ENCODE measurements around the gene ETV6. TPM values are rescaled to one million over a fixed set of nuclear protein-coding genes. Genes with fewer than 3 reads are reported as not detected.

The ETV6 gene
- total and polyA plus RNA-seq, 9 of the 15 experiments (the other 6 are each of a cell fraction or from before 2014, with no cell fraction given): 0.81 to 12.7 (median 4.1) TPM

GRCh38 chr12:11676052-11676451 is 26.6 kb downstream of the ETV6 start (continued):
- TF ChIP-seq NCOA4 (IDR thresholded peaks at IDR 0.05; ENCODE audit: partially characterized antibody): no peak
- no peak for TF ChIP-seq GTF2F1 (IDR thresholded peaks at IDR 0.05; ENCODE audit: low read depth, low read length)

- ATAC-seq (no peak), FAIRE-seq (no peak), DNase-seq (ENCODE audit: extremely low read depth in 1 of 4, low spot score in 3 of 4) (no peak)
- in situ Hi-C loops (cut with MboI): no loop called here
- ChIA-PET POLR2A (no interaction called here), CTCF (ENCODE audit: low intra/inter-chr PET ratio) (no interaction called here)
- Histone ChIP-seq H3K27ac (ENCODE audit: extremely low read depth, low read depth, low read length) (no peak overlapping the region), H3K79me2 (ENCODE audit: control insufficient read depth, insufficient read depth, low read length) (no peaks in the 10 kb centered on the region; the same call in 1 of the 3 replicates), H3K9me3 (replicated peaks; ENCODE audit: control insufficient read depth, insufficient read depth, low read depth, low read length) (no peaks in the 10 kb centered on the region), H4K20me1 (replicated peaks; ENCODE audit: control insufficient read depth, insufficient read depth, low read length) (peaks cover 5% of the 10 kb centered on the region), H3K27me3 (ENCODE audit: control insufficient read depth in 2 of 2, insufficient read depth in 2 of 2, low read length in 2 of 2) (no peaks in the 10 kb centered on the region), H3K4me3 (no peak overlapping the region), H3K4me1 (replicated peaks in 1 of 2; ENCODE audit: control insufficient read depth in 2 of 2, insufficient read depth in 2 of 2, low read length in 2 of 2) (no peaks in the 10 kb centered on the region; a peak in 1 of 5 replicates), H3K36me3 (ENCODE audit: control insufficient read depth, insufficient read depth, low read length) (no peaks in the 10 kb centered on the region), H3K9ac (ENCODE audit: insufficient read depth in 1 of 2, low read depth in 2 of 2, low read length in 2 of 2) (no peak overlapping the region), H2AFZ (ENCODE audit: low read depth, low read length) (no peak overlapping the region), H3K9me1 (ENCODE audit: control insufficient read depth, insufficient read depth, low read length) (no peaks in the 10 kb centered on the region), H3K4me2 (ENCODE audit: insufficient read depth, low read length) (no peak overlapping the region)
- WGBS (ENCODE audit: insufficient coverage, low coverage, missing lambda C conversion rate): 52% methylated on average over 4 of the region's 4 CpGs
- intact Hi-C loops (cut with micrococcal nuclease): no loop called here
- no TSS peak for BruUV-seq (replicated peaks)
- no peak for TF ChIP-seq ZNF384 (IDR thresholded peaks at IDR 0.05; ENCODE audit: low read depth, low read length)
- TF ChIP-seq CBX2 (IDR thresholded peaks at IDR 0.05; ENCODE audit: insufficient read depth, low read length, poor library complexity, severe bottlenecking): no peak
- no peak for TF ChIP-seq ZNF280A (IDR thresholded peaks at IDR 0.05; ENCODE audit: low read depth, partially characterized antibody)
- no peak for TF ChIP-seq ESRRA (IDR thresholded peaks at IDR 0.05; ENCODE audit: borderline replicate concordance, low read depth)
- no peak for TF ChIP-seq ZNF778 (CRISPR knock-in tag; IDR thresholded peaks at IDR 0.05)
- TF ChIP-seq MAX (CRISPR knock-in tag; IDR thresholded peaks at IDR 0.05): no peak
- TF ChIP-seq RFX1 (IDR thresholded peaks at IDR 0.05): no peak
- TF ChIP-seq KLF1 (tag; IDR thresholded peaks at IDR 0.05): no peak
- no peak for TF ChIP-seq MCM2 (IDR thresholded peaks at IDR 0.05; ENCODE audit: low read depth)
- TF ChIP-seq FOXJ3 (CRISPR knock-in tag; IDR thresholded peaks at IDR 0.05): no peak
- no peak for TF ChIP-seq LEF1 (IDR thresholded peaks at IDR 0.05)
- TF ChIP-seq CCNT2 (IDR thresholded peaks at IDR 0.05; ENCODE audit: borderline replicate concordance, extremely low read depth, insufficient read length, low read depth, low read length): no peak
- TF ChIP-seq TCF3 (CRISPR knock-in tag; IDR thresholded peaks at IDR 0.05): no peak
- no peak for TF ChIP-seq SP2 (IDR thresholded peaks at IDR 0.05; ENCODE audit: extremely low read depth, low read depth, low read length, poor library complexity, severe bottlenecking)
- TF ChIP-seq DDX20 (tag; IDR thresholded peaks at IDR 0.05; ENCODE audit: low read depth): no peak
- no peak for TF ChIP-seq MITF (IDR thresholded peaks at IDR 0.05)
- no peak for TF ChIP-seq PKNOX1 (IDR thresholded peaks at IDR 0.05)
- no peak for TF ChIP-seq JUNB (CRISPR knock-in tag; conservative IDR thresholded peaks at IDR 0.05)
Measured at GRCh38 chr12:11677093-11677492, 27.6 kb downstream of the ETV6 start.
